K562 (cell line): Measurements from ENCODE around the gene ACBD5.

Source experiments
- ELF2 ChIP-seq: fragments of 250-450 bp; sonication (Bioruptor Pico); IDR thresholded peaks from 2 replicates; pipeline ENCODE4 v1.5.0; 2021; ENCODE audit warnings: mild to moderate bottlenecking
- HNRNPUL1 ChIP-seq: fragments of 200-400 bp; formaldehyde crosslinking; IDR thresholded peaks from 2 replicates; pipeline ENCODE4 v1.6.1; 2017; ENCODE audit warnings: low read length
- NRF1 ChIP-seq, 2 experiments: fragments of 450-650 bp; IDR thresholded peaks in 1 of 2; conservative IDR thresholded peaks in 1 of 2; 2 replicates each; pipeline ENCODE4 v1.6.1; 2014; ENCODE audit warnings: mild to moderate bottlenecking in 2 of 2
- SIX5 ChIP-seq, 2 experiments: IDR thresholded peaks; 2 replicates each; pipeline ENCODE4 v1.6.1; 2011; ENCODE audit warnings: low read length in 2 of 2, borderline replicate concordance in 1 of 2, low read depth in 1 of 2, mild to moderate bottlenecking in 1 of 2, moderate library complexity in 1 of 2; ENCODE audit not compliant: insufficient read depth in 1 of 2
- SREBF2 ChIP-seq: sonication (generic); formaldehyde crosslinking; IDR thresholded peaks from 2 replicates; pipeline ENCODE4 v1.4.0; 2020; ENCODE audit warnings: mild to moderate bottlenecking, missing genetic modification reagents
- XRCC5 ChIP-seq: fragments of 200-400 bp; formaldehyde crosslinking; IDR thresholded peaks from 2 replicates; pipeline ENCODE4 v1.6.1; 2017; ENCODE audit warnings: low read depth, mild to moderate bottlenecking, low read length
- ZNF316 ChIP-seq: fragments of 450-650 bp; IDR thresholded peaks from 2 replicates; pipeline ENCODE4 v1.6.1; 2016
- TF ChIP-seq, protein P1 (sequence below): sonication (generic); formaldehyde crosslinking; IDR thresholded peaks from 2 replicates; pipeline ENCODE4 v1.5.0; 2020; ENCODE audit warnings: missing genetic modification reagents
- TF ChIP-seq, protein P2 (sequence below), 3 experiments: IDR thresholded peaks in 2 of 3; conservative IDR thresholded peaks in 1 of 3; 2 replicates each; pipeline ENCODE4 v1.5.1; 2011 to 2012; ENCODE audit warnings: low read length in 3 of 3, mild to moderate bottlenecking in 3 of 3, control low read depth in 2 of 3, improper control_type of control experiment in 1 of 3, inconsistent platforms in 1 of 3, low read depth in 1 of 3, mixed read lengths in 1 of 3, moderate library complexity in 1 of 3; ENCODE audit not compliant: insufficient read depth in 2 of 3

DNA sequence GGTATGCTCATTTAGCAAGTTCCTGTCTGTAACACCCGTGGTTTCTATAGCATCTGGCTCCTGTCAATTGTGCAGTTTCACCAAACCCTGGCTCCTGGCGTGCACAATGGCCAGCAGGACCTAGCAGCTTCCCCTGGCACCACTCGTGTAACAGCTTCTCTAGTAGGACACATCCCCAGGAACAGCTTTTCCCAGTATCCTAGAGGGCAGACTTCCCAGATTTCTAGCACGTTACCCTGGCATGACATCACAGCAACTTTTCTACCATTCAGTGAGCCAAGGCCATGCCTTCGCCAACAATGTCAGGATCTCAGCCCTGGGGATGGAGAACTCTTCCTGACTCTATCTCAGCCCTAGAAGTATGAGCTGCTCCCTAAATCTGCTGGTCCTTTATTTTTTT, 92.9 kb downstream of the ACBD5 start:
- TF ChIP-seq NRF1 (conservative IDR thresholded peaks at IDR 0.05 in 1 of 2, IDR thresholded peaks at IDR 0.05 in 1 of 2) (no peak), SREBF2 (CRISPR knock-in tag) (no peak), ELF2 (CRISPR knock-in tag) (no peak), XRCC5 (no peak), SIX5 (IDR thresholded peaks at IDR 0.05; ENCODE audit: borderline replicate concordance in 1 of 2, insufficient read depth in 1 of 2, low read depth in 1 of 2, low read length in 2 of 2) (no peak), ZNF316 (no peak), HNRNPUL1 (no peak)
- TF ChIP-seq, protein P1, sequence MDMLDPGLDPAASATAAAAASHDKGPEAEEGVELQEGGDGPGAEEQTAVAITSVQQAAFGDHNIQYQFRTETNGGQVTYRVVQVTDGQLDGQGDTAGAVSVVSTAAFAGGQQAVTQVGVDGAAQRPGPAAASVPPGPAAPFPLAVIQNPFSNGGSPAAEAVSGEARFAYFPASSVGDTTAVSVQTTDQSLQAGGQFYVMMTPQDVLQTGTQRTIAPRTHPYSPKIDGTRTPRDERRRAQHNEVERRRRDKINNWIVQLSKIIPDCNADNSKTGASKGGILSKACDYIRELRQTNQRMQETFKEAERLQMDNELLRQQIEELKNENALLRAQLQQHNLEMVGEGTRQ (CRISPR knock-in tag): no peak
- TF ChIP-seq, protein P2, sequence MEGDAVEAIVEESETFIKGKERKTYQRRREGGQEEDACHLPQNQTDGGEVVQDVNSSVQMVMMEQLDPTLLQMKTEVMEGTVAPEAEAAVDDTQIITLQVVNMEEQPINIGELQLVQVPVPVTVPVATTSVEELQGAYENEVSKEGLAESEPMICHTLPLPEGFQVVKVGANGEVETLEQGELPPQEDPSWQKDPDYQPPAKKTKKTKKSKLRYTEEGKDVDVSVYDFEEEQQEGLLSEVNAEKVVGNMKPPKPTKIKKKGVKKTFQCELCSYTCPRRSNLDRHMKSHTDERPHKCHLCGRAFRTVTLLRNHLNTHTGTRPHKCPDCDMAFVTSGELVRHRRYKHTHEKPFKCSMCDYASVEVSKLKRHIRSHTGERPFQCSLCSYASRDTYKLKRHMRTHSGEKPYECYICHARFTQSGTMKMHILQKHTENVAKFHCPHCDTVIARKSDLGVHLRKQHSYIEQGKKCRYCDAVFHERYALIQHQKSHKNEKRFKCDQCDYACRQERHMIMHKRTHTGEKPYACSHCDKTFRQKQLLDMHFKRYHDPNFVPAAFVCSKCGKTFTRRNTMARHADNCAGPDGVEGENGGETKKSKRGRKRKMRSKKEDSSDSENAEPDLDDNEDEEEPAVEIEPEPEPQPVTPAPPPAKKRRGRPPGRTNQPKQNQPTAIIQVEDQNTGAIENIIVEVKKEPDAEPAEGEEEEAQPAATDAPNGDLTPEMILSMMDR (IDR thresholded peaks at IDR 0.05 in 2 of 3, conservative IDR thresholded peaks at IDR 0.05 in 1 of 3; ENCODE audit: insufficient read depth in 2 of 3, low read depth in 1 of 3, low read length in 3 of 3): no peak
